ENCODE results near the gene AFF3. TPM values are rescaled to one million over a fixed set of nuclear protein-coding genes. Genes with fewer than 3 reads are reported as not detected.
A peak's percentile ranks its signal among the peaks of the same experiment; 100 is the strongest.

Gene AFF3
- total and polyA plus RNA-seq, 2 donors (not counting 3 experiments of a cell fraction or from before 2014, with no cell fraction given): 0.06 to 0.07 TPM

DNA sequence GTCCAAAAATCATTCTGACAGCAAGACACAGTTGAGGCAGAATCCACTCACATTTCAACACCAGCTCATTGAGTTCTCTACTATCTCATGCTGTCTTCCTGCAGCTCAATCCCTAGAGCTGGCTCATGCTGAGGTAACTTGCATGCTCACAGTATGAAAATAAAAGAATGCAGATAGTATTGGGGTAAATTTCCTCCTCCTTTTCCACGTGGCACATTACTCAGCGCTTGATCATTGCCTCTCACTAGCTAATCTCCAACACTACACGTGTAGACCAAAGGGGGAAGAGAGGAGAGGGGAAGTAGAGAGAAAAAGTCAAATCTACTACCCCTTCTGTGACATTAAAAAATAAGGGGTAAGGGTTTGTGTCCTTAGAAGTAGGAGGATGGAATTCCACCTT is 300.6 kb downstream of the AFF3 start:
- no peak overlapping the region for H3K9ac ChIP-seq (replicated peaks; ENCODE audit: extremely low read depth, insufficient read depth, low read length)
- H3K27ac ChIP-seq (ENCODE audit: insufficient read depth, low read depth, low read length): no peak overlapping the region
- ChIA-PET CTCF (interaction anchor here (1.0 to 2.8 kb wide), 4 partner anchors 9 to 37 kb away, joined by 3 to 14 read pairs (median 6); no protein-coding TSS in a partner anchor), POLR2A (no interaction called here)
- intact Hi-C loops (cut with micrococcal nuclease): no loop called here
- BruUV-seq (replicated peaks): no TSS peak
- H4K20me1 ChIP-seq (replicated peaks; ENCODE audit: control insufficient read depth, extremely low read depth, insufficient read depth, low read length): no peaks in the 10 kb centered on the region
- no peaks in the 10 kb centered on the region for H3K9me1 ChIP-seq (replicated peaks; ENCODE audit: control insufficient read depth, extremely low read depth, insufficient read depth, low read length)
- no peaks in the 10 kb centered on the region for H3K79me2 ChIP-seq (ENCODE audit: control insufficient read depth, insufficient read depth, low read length)
- H3K36me3 ChIP-seq (ENCODE audit: control insufficient read depth in 2 of 2, extremely low read depth in 1 of 2, insufficient read depth in 2 of 2, low read length in 2 of 2): no peaks in the 10 kb centered on the region
- dilution Hi-C loops (cut with MboI; ENCODE audit: extremely low pct_ligation_motif_present, low sequenced_read_pairs): no loop called here
- TF ChIP-seq, protein P1, sequence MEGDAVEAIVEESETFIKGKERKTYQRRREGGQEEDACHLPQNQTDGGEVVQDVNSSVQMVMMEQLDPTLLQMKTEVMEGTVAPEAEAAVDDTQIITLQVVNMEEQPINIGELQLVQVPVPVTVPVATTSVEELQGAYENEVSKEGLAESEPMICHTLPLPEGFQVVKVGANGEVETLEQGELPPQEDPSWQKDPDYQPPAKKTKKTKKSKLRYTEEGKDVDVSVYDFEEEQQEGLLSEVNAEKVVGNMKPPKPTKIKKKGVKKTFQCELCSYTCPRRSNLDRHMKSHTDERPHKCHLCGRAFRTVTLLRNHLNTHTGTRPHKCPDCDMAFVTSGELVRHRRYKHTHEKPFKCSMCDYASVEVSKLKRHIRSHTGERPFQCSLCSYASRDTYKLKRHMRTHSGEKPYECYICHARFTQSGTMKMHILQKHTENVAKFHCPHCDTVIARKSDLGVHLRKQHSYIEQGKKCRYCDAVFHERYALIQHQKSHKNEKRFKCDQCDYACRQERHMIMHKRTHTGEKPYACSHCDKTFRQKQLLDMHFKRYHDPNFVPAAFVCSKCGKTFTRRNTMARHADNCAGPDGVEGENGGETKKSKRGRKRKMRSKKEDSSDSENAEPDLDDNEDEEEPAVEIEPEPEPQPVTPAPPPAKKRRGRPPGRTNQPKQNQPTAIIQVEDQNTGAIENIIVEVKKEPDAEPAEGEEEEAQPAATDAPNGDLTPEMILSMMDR (IDR thresholded peaks at IDR 0.05; ENCODE audit: extremely low read depth in 1 of 2, insufficient read depth in 1 of 2, low read depth in 1 of 2, low read length in 2 of 2): no peak
- TF ChIP-seq FOS (IDR thresholded peaks at IDR 0.05; ENCODE audit: borderline replicate concordance, insufficient read depth, low read length) (peak; percentile 28), POLR2AphosphoS5 (IDR thresholded peaks at IDR 0.05; ENCODE audit: insufficient read depth, low read depth, low read length) (no peak), GATA2 (IDR thresholded peaks at IDR 0.05; ENCODE audit: insufficient read depth, insufficient read length, low read depth, low read length) (peak; percentile 13), EZH2 (IDR thresholded peaks at IDR 0.05; ENCODE audit: borderline replicate concordance, low read depth, low read length, severe bottlenecking) (no peak), MYC (IDR thresholded peaks at IDR 0.05; ENCODE audit: low read depth, low read length) (no peak)
- TF ChIP-seq, protein P2, sequence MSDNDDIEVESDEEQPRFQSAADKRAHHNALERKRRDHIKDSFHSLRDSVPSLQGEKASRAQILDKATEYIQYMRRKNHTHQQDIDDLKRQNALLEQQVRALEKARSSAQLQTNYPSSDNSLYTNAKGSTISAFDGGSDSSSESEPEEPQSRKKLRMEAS (IDR thresholded peaks at IDR 0.05; ENCODE audit: insufficient read depth, insufficient read length): no peak
- no peaks in the 10 kb centered on the region for H3K9me3 ChIP-seq (replicated peaks; ENCODE audit: control insufficient read depth, insufficient read depth, low read length)
- H3K4me2 ChIP-seq (ENCODE audit: insufficient read depth, low read length): no peak overlapping the region
- no peak overlapping the region for H3K4me3 ChIP-seq (replicated peaks in 1 of 3; ENCODE audit: insufficient read depth in 1 of 3, low read depth in 1 of 3, low read length in 3 of 3)
- no peaks in the 10 kb centered on the region for H3K27me3 ChIP-seq (ENCODE audit: control insufficient read depth in 2 of 2, insufficient read depth in 2 of 2, low read length in 2 of 2)
- peak overlapping the region; percentile 3 for H2AFZ ChIP-seq (ENCODE audit: low read depth, low read length)
- no peak for DNase-seq (ENCODE audit: low read depth, low spot score)
- no peak for FAIRE-seq
- no peaks in the 10 kb centered on the region for H3K4me1 ChIP-seq (ENCODE audit: control insufficient read depth, extremely low read depth, insufficient read depth, low read length)
